ENCODE results near the gene PARVG. TPM values are rescaled to one million over a fixed set of nuclear protein-coding genes. Genes with fewer than 3 reads are reported as not detected.
"Not testable (repeated sequence)": the region's sequence is repeated elsewhere in the genome, so short reads cannot be mapped to it uniquely, and the experiment has no call there.

Gene PARVG
- total and polyA plus RNA-seq, 3 experiments from 2014 or later, result 56.0 to 94.4 (median 57.4) TPM

GRCh38 chr22:44234372-44234771 lies 53.6 kb downstream of the PARVG start:
- H3K9me3 ChIP-seq (ENCODE audit: low read length); H3K4me3 Mint-ChIP-seq; POLR2A ChIA-PET; DNase-seq; H3K27ac Mint-ChIP-seq; H3K9me3 Mint-ChIP-seq; H3K36me3 ChIP-seq (ENCODE audit: insufficient read depth, low read length); H3K27ac ChIP-seq (ENCODE audit: low read depth, low read length); H3K4me3 ChIP-seq (ENCODE audit: low read length); H3K4me1 ChIP-seq (ENCODE audit: insufficient read depth, low read length); H3K4me1 Mint-ChIP-seq; H3K27me3 ChIP-seq (ENCODE audit: insufficient read depth, low read length, poor library complexity, severe bottlenecking); CTCF ChIA-PET; H3K36me3 Mint-ChIP-seq: not testable (repeated sequence)
- H3K27me3 Mint-ChIP-seq, result peaks cover 2 to 23% of the 10 kb centered on the region in 2 donors

GRCh38 chr22:44237290-44237689 lies 56.6 kb downstream of the PARVG start:
- H3K36me3 ChIP-seq (ENCODE audit: insufficient read depth, low read length), result no peaks in the 10 kb centered on the region
- no peaks in the 10 kb centered on the region for H3K9me3 ChIP-seq (ENCODE audit: low read length)
- peaks cover 0 to 4% (median 0%) of the 10 kb centered on the region in 3 donors for H3K36me3 Mint-ChIP-seq
- no peak overlapping the region for H3K27ac Mint-ChIP-seq
- no peak for DNase-seq
- H3K4me3 Mint-ChIP-seq, result no peak overlapping the region
- no peaks in the 10 kb centered on the region for H3K4me1 Mint-ChIP-seq
- ChIA-PET CTCF (no interaction called here), POLR2A (no interaction called here)
- no peaks in the 10 kb centered on the region for H3K4me1 ChIP-seq (ENCODE audit: insufficient read depth, low read length)
- no peak overlapping the region for H3K4me3 ChIP-seq (ENCODE audit: low read length)
- H3K27ac ChIP-seq (ENCODE audit: low read depth, low read length), result no peak overlapping the region
- H3K27me3 Mint-ChIP-seq, result peaks cover 0 to 39% of the 10 kb centered on the region in 2 donors
- no peaks in the 10 kb centered on the region for H3K27me3 ChIP-seq (ENCODE audit: insufficient read depth, low read length, poor library complexity, severe bottlenecking)
- H3K9me3 Mint-ChIP-seq, result no peaks in the 10 kb centered on the region

- POLR2A ChIA-PET; H3K27ac ChIP-seq (ENCODE audit: low read depth, low read length); DNase-seq; H3K4me3 Mint-ChIP-seq; H3K27ac Mint-ChIP-seq; H3K4me1 ChIP-seq (ENCODE audit: insufficient read depth, low read length); H3K36me3 ChIP-seq (ENCODE audit: insufficient read depth, low read length); H3K4me1 Mint-ChIP-seq; H3K27me3 ChIP-seq (ENCODE audit: insufficient read depth, low read length, poor library complexity, severe bottlenecking); H3K4me3 ChIP-seq (ENCODE audit: low read length); H3K9me3 Mint-ChIP-seq; H3K9me3 ChIP-seq (ENCODE audit: low read length); H3K36me3 Mint-ChIP-seq; CTCF ChIA-PET: not testable (repeated sequence)
- peaks cover 9 to 70% of the 10 kb centered on the region in 2 donors for H3K27me3 Mint-ChIP-seq
Observed at GRCh38 chr22:44241121-44241520, 60.4 kb downstream of the PARVG start.

GRCh38 chr22:44242946-44243724 lies 62.4 kb downstream of the PARVG start:
- CTCF ChIA-PET, result no interaction called here
- Mint-ChIP-seq H3K9me3 (no peaks in the 10 kb centered on the region), H3K27me3 (peaks cover 10 to 64% of the 10 kb centered on the region in 2 donors), H3K36me3 (peaks cover 0 to 6% (median 0%) of the 10 kb centered on the region in 3 donors), H3K4me3 (no peak overlapping the region), H3K27ac (no peak overlapping the region), H3K4me1 (no peaks in the 10 kb centered on the region)
- H3K9me3 ChIP-seq (ENCODE audit: low read length), result no peaks in the 10 kb centered on the region
- POLR2A ChIA-PET, result no interaction called here
- no peaks in the 10 kb centered on the region for H3K27me3 ChIP-seq (ENCODE audit: insufficient read depth, low read length, poor library complexity, severe bottlenecking)
- H3K27ac ChIP-seq (ENCODE audit: low read depth, low read length), result no peak overlapping the region
- no peak for DNase-seq
- H3K4me3 ChIP-seq (ENCODE audit: low read length), result no peak overlapping the region
- H3K36me3 ChIP-seq (ENCODE audit: insufficient read depth, low read length), result no peaks in the 10 kb centered on the region
- H3K4me1 ChIP-seq (ENCODE audit: insufficient read depth, low read length), result no peaks in the 10 kb centered on the region

GRCh38 chr22:44243761-44244160 lies 63.0 kb downstream of the PARVG start:
- H3K4me3 ChIP-seq (ENCODE audit: low read length), result no peak overlapping the region
- POLR2A ChIA-PET, result no interaction called here
- Mint-ChIP-seq H3K27me3 (peaks cover 10 to 64% of the 10 kb centered on the region in 2 donors), H3K27ac (no peak overlapping the region), H3K36me3 (peaks cover 0 to 6% (median 0%) of the 10 kb centered on the region in 3 donors), H3K4me1 (no peaks in the 10 kb centered on the region), H3K9me3 (peaks cover 0 to under 1% (median 0%) of the 10 kb centered on the region in 5 donors), H3K4me3 (no peak overlapping the region)
- no peaks in the 10 kb centered on the region for H3K9me3 ChIP-seq (ENCODE audit: low read length)
- no peaks in the 10 kb centered on the region for H3K36me3 ChIP-seq (ENCODE audit: insufficient read depth, low read length)
- DNase-seq, result no peak
- CTCF ChIA-PET, result no interaction called here
- no peaks in the 10 kb centered on the region for H3K27me3 ChIP-seq (ENCODE audit: insufficient read depth, low read length, poor library complexity, severe bottlenecking)
- no peak overlapping the region for H3K27ac ChIP-seq (ENCODE audit: low read depth, low read length)
- no peaks in the 10 kb centered on the region for H3K4me1 ChIP-seq (ENCODE audit: insufficient read depth, low read length)

- Histone ChIP-seq H3K4me1 (ENCODE audit: insufficient read depth, low read length) (no peaks in the 10 kb centered on the region), H3K27ac (ENCODE audit: low read depth, low read length) (no peak overlapping the region), H3K27me3 (ENCODE audit: insufficient read depth, low read length, poor library complexity, severe bottlenecking) (no peaks in the 10 kb centered on the region), H3K36me3 (ENCODE audit: insufficient read depth, low read length) (no peaks in the 10 kb centered on the region), H3K4me3 (ENCODE audit: low read length) (no peak overlapping the region), H3K9me3 (ENCODE audit: low read length) (no peaks in the 10 kb centered on the region)
- Mint-ChIP-seq H3K4me1 (no peaks in the 10 kb centered on the region), H3K9me3 (peaks cover 0 to 4% (median under 1%) of the 10 kb centered on the region in 5 donors), H3K27me3 (peaks cover 10 to 58% of the 10 kb centered on the region in 2 donors), H3K27ac (no peak overlapping the region), H3K4me3 (peak overlapping the region in 1 of 7 donors; percentile 46), H3K36me3 (peaks cover 0 to 6% (median 0%) of the 10 kb centered on the region in 3 donors)
- ChIA-PET POLR2A (no interaction called here), CTCF (no interaction called here)
- DNase-seq, result no peak
Observed at GRCh38 chr22:44244265-44244822, 63.6 kb downstream of the PARVG start.

- H3K27ac ChIP-seq (ENCODE audit: low read depth, low read length), result no peak overlapping the region
- H3K27ac Mint-ChIP-seq, result no peak overlapping the region
- H3K27me3 Mint-ChIP-seq, result peaks cover 15 to 63% of the 10 kb centered on the region in 2 donors
- CTCF ChIA-PET, result no interaction called here
- H3K9me3 Mint-ChIP-seq, result peaks cover 8 to 12% (median 9%) of the 10 kb centered on the region in 5 donors
- H3K9me3 ChIP-seq (ENCODE audit: low read length), result no peaks in the 10 kb centered on the region
- DNase-seq, result no peak
- H3K4me3 Mint-ChIP-seq, result no peak overlapping the region
- H3K4me1 ChIP-seq (ENCODE audit: insufficient read depth, low read length), result no peaks in the 10 kb centered on the region
- no peaks in the 10 kb centered on the region for H3K27me3 ChIP-seq (ENCODE audit: insufficient read depth, low read length, poor library complexity, severe bottlenecking)
- H3K36me3 Mint-ChIP-seq, result peaks cover 0 to 16% (median 0%) of the 10 kb centered on the region in 3 donors
- no peak overlapping the region for H3K4me3 ChIP-seq (ENCODE audit: low read length)
- no peaks in the 10 kb centered on the region for H3K4me1 Mint-ChIP-seq
- H3K36me3 ChIP-seq (ENCODE audit: insufficient read depth, low read length), result no peaks in the 10 kb centered on the region
- POLR2A ChIA-PET, result no interaction called here
Observed at GRCh38 chr22:44245438-44245837, 64.7 kb downstream of the PARVG start.

GRCh38 chr22:44245867-44246266 lies 65.1 kb downstream of the PARVG start:
- Histone ChIP-seq H3K27ac (ENCODE audit: low read depth, low read length) (no peak overlapping the region), H3K9me3 (ENCODE audit: low read length) (no peaks in the 10 kb centered on the region), H3K27me3 (ENCODE audit: insufficient read depth, low read length, poor library complexity, severe bottlenecking) (no peaks in the 10 kb centered on the region), H3K4me1 (ENCODE audit: insufficient read depth, low read length) (no peaks in the 10 kb centered on the region), H3K4me3 (ENCODE audit: low read length) (no peak overlapping the region), H3K36me3 (ENCODE audit: insufficient read depth, low read length) (no peaks in the 10 kb centered on the region)
- CTCF ChIA-PET, result no interaction called here
- peaks cover 0 to 16% (median 0%) of the 10 kb centered on the region in 3 donors for H3K36me3 Mint-ChIP-seq
- no peak overlapping the region for H3K27ac Mint-ChIP-seq
- peaks cover 8 to 13% (median 10%) of the 10 kb centered on the region in 5 donors for H3K9me3 Mint-ChIP-seq
- POLR2A ChIA-PET, result no interaction called here
- H3K27me3 Mint-ChIP-seq, result peaks cover 15 to 60% of the 10 kb centered on the region in 2 donors
- DNase-seq, result no peak
- H3K4me1 Mint-ChIP-seq, result no peaks in the 10 kb centered on the region
- no peak overlapping the region for H3K4me3 Mint-ChIP-seq

Measured in CD8-positive, alpha-beta memory T cell (primary cell).